H9 (cell line): ENCODE data around the gene KRTAP20-3. TPM values are rescaled to one million over a fixed set of nuclear protein-coding genes. Genes with fewer than 3 reads are reported as not detected.

Experiments used
- DNase-seq: peaks from one replicate; pipeline ENCODE4 v3.0.0-alpha.2; 2017
- H2AFZ ChIP-seq: one replicate; pipeline ENCODE4 v1.6.1; 2013; ENCODE audit warnings: mild to moderate bottlenecking, low read length, control low read depth, moderate library complexity
- H2AK5ac ChIP-seq: 2 replicates; pipeline ENCODE4 v1.6.1; 2013; ENCODE audit warnings: low read length, control low read depth, mixed read lengths; ENCODE audit not compliant: insufficient read length
- H2BK120ac ChIP-seq: one replicate; pipeline ENCODE4 v1.6.1; 2013; ENCODE audit warnings: low read depth, mild to moderate bottlenecking, low read length, control low read depth, inconsistent platforms; ENCODE audit not compliant: poor library complexity, severe bottlenecking
- H2BK12ac ChIP-seq: 2 replicates; pipeline ENCODE4 v1.6.1; 2013; ENCODE audit warnings: low read length, control low read depth, mixed read lengths, low read depth; ENCODE audit not compliant: insufficient read length
- H2BK15ac ChIP-seq: 2 replicates; pipeline ENCODE4 v1.6.1; 2013; ENCODE audit warnings: low read depth, low read length, control low read depth
- H2BK20ac ChIP-seq: one replicate; pipeline ENCODE4 v1.6.1; 2013; ENCODE audit warnings: low read depth, mild to moderate bottlenecking, low read length, control low read depth, inconsistent platforms; ENCODE audit not compliant: poor library complexity, severe bottlenecking
- H2BK5ac ChIP-seq: 2 replicates; pipeline ENCODE4 v1.6.1; 2013; ENCODE audit warnings: low read length, control low read depth, mixed read lengths; ENCODE audit not compliant: insufficient read length
- H3K14ac ChIP-seq: 2 replicates; pipeline ENCODE4 v1.6.1; 2013; ENCODE audit warnings: low read length, control low read depth; ENCODE audit not compliant: insufficient read depth
- H3K18ac ChIP-seq: 2 replicates; pipeline ENCODE4 v1.6.1; 2013; ENCODE audit warnings: low read depth, mild to moderate bottlenecking, mixed read lengths, low read length, control low read depth; ENCODE audit not compliant: insufficient read length
- H3K23ac ChIP-seq: 2 replicates; pipeline ENCODE4 v1.6.1; 2013; ENCODE audit warnings: low read length, control low read depth, mixed read lengths, low read depth; ENCODE audit not compliant: insufficient read length
- H3K23me2 ChIP-seq: 2 replicates; pipeline ENCODE4 v1.6.1; 2013; ENCODE audit warnings: low read depth, mild to moderate bottlenecking, mixed read lengths, low read length, control low read depth; ENCODE audit not compliant: insufficient read length, poor library complexity, severe bottlenecking
- H3K27ac ChIP-seq: 2 replicates; pipeline ENCODE4 v1.5.1; 2013; ENCODE audit warnings: low read length, control low read depth, mixed read lengths, low read depth; ENCODE audit not compliant: insufficient read length
- H3K27me3 ChIP-seq: 2 replicates; pipeline ENCODE4 v1.6.1; 2013; ENCODE audit warnings: low read length, control low read depth, inconsistent platforms; ENCODE audit not compliant: insufficient read depth
- H3K4ac ChIP-seq: 2 replicates; pipeline ENCODE4 v1.6.1; 2013; ENCODE audit warnings: low read depth, mild to moderate bottlenecking, control low read depth, inconsistent platforms, low read length, moderate library complexity
- H3K4me1 ChIP-seq: 2 replicates; pipeline ENCODE4 v1.6.1; 2013; ENCODE audit warnings: low read length, control low read depth, inconsistent platforms; ENCODE audit not compliant: insufficient read depth
- H3K4me2 ChIP-seq: 2 replicates; pipeline ENCODE4 v1.6.1; 2013; ENCODE audit warnings: low read length, control low read depth, mixed read lengths; ENCODE audit not compliant: insufficient read length, insufficient read depth
- H3K56ac ChIP-seq: 2 replicates; pipeline ENCODE4 v1.6.1; 2013; ENCODE audit warnings: low read depth, mild to moderate bottlenecking, mixed read lengths, low read length, control low read depth; ENCODE audit not compliant: insufficient read length
- H3K79me1 ChIP-seq: 2 replicates; pipeline ENCODE4 v1.6.1; 2013; ENCODE audit warnings: low read depth, mild to moderate bottlenecking, moderate library complexity, low read length, control low read depth, inconsistent platforms; ENCODE audit not compliant: insufficient read depth, poor library complexity, severe bottlenecking
- H3K79me2 ChIP-seq: 2 replicates; pipeline ENCODE4 v1.6.1; 2013; ENCODE audit warnings: low read length, control low read depth, inconsistent platforms; ENCODE audit not compliant: insufficient read depth
- H3K9ac ChIP-seq: 2 replicates; pipeline ENCODE4 v1.6.1; 2013; ENCODE audit warnings: low read length, control low read depth, mixed read lengths; ENCODE audit not compliant: insufficient read length; ENCODE audit errors: extremely low read depth
- H3K9me3 ChIP-seq: one replicate; pipeline ENCODE4 v1.6.1; 2013; ENCODE audit warnings: low read depth, low read length, inconsistent platforms; ENCODE audit not compliant: control insufficient read depth
- H3T11ph ChIP-seq: one replicate; pipeline ENCODE4 v1.6.1; 2013; ENCODE audit warnings: mild to moderate bottlenecking, low read length, control low read depth, inconsistent platforms
- H4K20me1 ChIP-seq: one replicate; pipeline ENCODE4 v1.6.1; 2013; ENCODE audit not compliant: control insufficient read depth, insufficient read length, insufficient read depth
- H4K5ac ChIP-seq: 2 replicates; pipeline ENCODE4 v1.6.1; 2013; ENCODE audit warnings: low read depth, mild to moderate bottlenecking, mixed read lengths, low read length, control low read depth; ENCODE audit not compliant: insufficient read length
- H4K8ac ChIP-seq: replicated peaks from 2 replicates; pipeline ENCODE4 v1.6.1; 2013; ENCODE audit warnings: low read length, control low read depth, mixed read lengths, low read depth; ENCODE audit not compliant: insufficient read length
- H4K91ac ChIP-seq: 2 replicates; pipeline ENCODE4 v1.6.1; 2013; ENCODE audit warnings: low read depth, mild to moderate bottlenecking, moderate library complexity, mixed read lengths, low read length, control low read depth; ENCODE audit not compliant: insufficient read length
- H3K27ac Mint-ChIP-seq, 3 experiments: 2 replicates in 2 of 3; 3 replicates in 1 of 3; pipeline ENCODE4 v1.8.0; 2020 to 2021; ENCODE audit warnings: mixed read lengths in 3 of 3, mild to moderate bottlenecking in 1 of 3, moderate library complexity in 1 of 3
- H3K27me3 Mint-ChIP-seq: 2 replicates; pipeline ENCODE4 v1.8.0; 2021; ENCODE audit warnings: low read depth, mild to moderate bottlenecking, moderate library complexity, mixed read lengths
- H3K36me3 Mint-ChIP-seq, 3 experiments: 2 replicates in 2 of 3; 3 replicates in 1 of 3; pipeline ENCODE4 v1.8.0; 2020 to 2021; ENCODE audit warnings: low read depth in 3 of 3, mixed read lengths in 3 of 3; ENCODE audit not compliant: insufficient read depth in 1 of 3
- H3K4me1 Mint-ChIP-seq, 2 experiments: 2 replicates each; pipeline ENCODE4 v1.8.0; 2020; ENCODE audit warnings: mixed read lengths in 2 of 2
- H3K4me3 Mint-ChIP-seq, 2 experiments: 2 replicates in 1 of 2; 3 replicates in 1 of 2; pipeline ENCODE4 v1.8.0; 2020 to 2021; ENCODE audit warnings: mild to moderate bottlenecking in 2 of 2, mixed read lengths in 2 of 2, moderate library complexity in 1 of 2
- H3K9me3 Mint-ChIP-seq, 2 experiments: 2 replicates in 1 of 2; 3 replicates in 1 of 2; pipeline ENCODE4 v1.8.0; 2020; ENCODE audit warnings: mild to moderate bottlenecking in 2 of 2, mixed read lengths in 2 of 2, moderate library complexity in 1 of 2
- WGBS: extraction: QIAGEN DNeasy Blood & Tissue Kit; methylation state at CpG from one replicate; pipeline ENCODE4 v1.1.7; 2013; ENCODE audit warnings: missing lambda C conversion rate, low lambda C conversion rate, mixed read lengths; ENCODE audit not compliant: insufficient read length; ENCODE audit errors: extremely low coverage; 5-methylcytosine and 5-hydroxymethylcytosine counted together
- total RNA-seq: library from RNA; stranded (reverse); gene quantifications from 2 replicates; pipeline ENCODE4 v1.2.1, GENCODE V29; 2021
- TF ChIP-seq, protein P1 (sequence below): fragments of 200-600 bp; sonication (generic); conservative IDR thresholded peaks from 3 replicates; pipeline ENCODE4 v1.8.0; 2021; ENCODE audit warnings: antibody characterized with exemption, mild to moderate bottlenecking

KRTAP20-3 gene
- total RNA-seq, 1 experiment from 2014 or later, result not detected

DNA sequence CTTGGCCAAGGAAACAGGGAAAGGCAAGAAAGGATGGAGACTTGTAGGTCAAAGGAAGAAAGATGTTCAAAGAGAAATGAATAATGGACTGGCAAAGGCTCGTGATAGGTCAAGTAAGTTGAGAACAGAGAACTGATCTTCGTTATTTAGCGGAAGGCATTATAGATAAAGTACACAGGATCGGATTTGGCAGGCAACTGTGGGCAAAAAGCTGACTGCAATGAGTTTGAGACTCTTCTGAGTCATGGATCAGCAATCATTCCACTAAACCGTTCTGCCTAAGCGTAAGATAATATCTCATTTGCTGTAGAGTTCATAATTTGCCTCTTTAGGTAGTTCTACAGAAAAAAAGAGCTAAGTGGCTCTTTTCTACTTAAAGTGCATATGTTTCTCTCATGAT, 41.8 kb downstream of the KRTAP20-3 start:
- Histone ChIP-seq H3K4me1 (no peaks in the 10 kb centered on the region), H3K56ac (no peak overlapping the region), H2BK12ac (no peak overlapping the region), H3K27me3 (no peaks in the 10 kb centered on the region), H2BK120ac (no peak overlapping the region), H4K91ac (no peak overlapping the region), H3K79me1 (no peaks in the 10 kb centered on the region), H4K8ac (no peak overlapping the region), H3T11ph (no peak overlapping the region), H3K27ac (no peak overlapping the region), H3K23ac (no peak overlapping the region), H2AFZ (no peak overlapping the region), H3K23me2 (no peaks in the 10 kb centered on the region), H2BK20ac (no peak overlapping the region), H3K4me2 (no peak overlapping the region), H2BK5ac (no peak overlapping the region), H2BK15ac (no peak overlapping the region), H3K9ac (no peak overlapping the region), H3K18ac (no peak overlapping the region), H3K14ac (no peak overlapping the region), H4K5ac (no peak overlapping the region), H3K9me3 (no peaks in the 10 kb centered on the region), H4K20me1 (no peaks in the 10 kb centered on the region), H3K79me2 (no peaks in the 10 kb centered on the region; the same call in 1 of the 2 replicates), H2AK5ac (no peak overlapping the region), H3K4ac (no peak overlapping the region)
- DNase-seq, result no peak
- peaks cover 0 to 12% of the 10 kb centered on the region in 2 experiments; a peak in 2 of 5 replicates for H3K9me3 Mint-ChIP-seq
- TF ChIP-seq, protein P1, sequence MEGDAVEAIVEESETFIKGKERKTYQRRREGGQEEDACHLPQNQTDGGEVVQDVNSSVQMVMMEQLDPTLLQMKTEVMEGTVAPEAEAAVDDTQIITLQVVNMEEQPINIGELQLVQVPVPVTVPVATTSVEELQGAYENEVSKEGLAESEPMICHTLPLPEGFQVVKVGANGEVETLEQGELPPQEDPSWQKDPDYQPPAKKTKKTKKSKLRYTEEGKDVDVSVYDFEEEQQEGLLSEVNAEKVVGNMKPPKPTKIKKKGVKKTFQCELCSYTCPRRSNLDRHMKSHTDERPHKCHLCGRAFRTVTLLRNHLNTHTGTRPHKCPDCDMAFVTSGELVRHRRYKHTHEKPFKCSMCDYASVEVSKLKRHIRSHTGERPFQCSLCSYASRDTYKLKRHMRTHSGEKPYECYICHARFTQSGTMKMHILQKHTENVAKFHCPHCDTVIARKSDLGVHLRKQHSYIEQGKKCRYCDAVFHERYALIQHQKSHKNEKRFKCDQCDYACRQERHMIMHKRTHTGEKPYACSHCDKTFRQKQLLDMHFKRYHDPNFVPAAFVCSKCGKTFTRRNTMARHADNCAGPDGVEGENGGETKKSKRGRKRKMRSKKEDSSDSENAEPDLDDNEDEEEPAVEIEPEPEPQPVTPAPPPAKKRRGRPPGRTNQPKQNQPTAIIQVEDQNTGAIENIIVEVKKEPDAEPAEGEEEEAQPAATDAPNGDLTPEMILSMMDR, result no peak
- H3K36me3 Mint-ChIP-seq, result peaks cover 0 to 14% (median 0%) of the 10 kb centered on the region in 3 experiments; a peak in 2 of 7 replicates
- H3K4me3 Mint-ChIP-seq, result no peak overlapping the region
- H3K4me1 Mint-ChIP-seq, result no peaks in the 10 kb centered on the region; a peak in 1 of 4 replicates
- no CpG with 5 or more reads among the region's 6 CpGs for WGBS
- no peak overlapping the region for H3K27ac Mint-ChIP-seq
- H3K27me3 Mint-ChIP-seq, result peaks cover 2% of the 10 kb centered on the region
